GM19023 (cell line): ENCODE measurements around the gene SYT11.

Source experiments
- ATAC-seq: cut with Tn5 transposase; IDR thresholded peaks from one replicate; pipeline ENCODE4 v1.9.1; 2021; ENCODE audit warnings: mild to moderate bottlenecking, moderate library complexity; ENCODE audit not compliant: unreplicated experiment

SYT11 gene

GRCh38 chr1:155933591-155934096 lies 74.3 kb downstream of the SYT11 start:
- ATAC-seq, result no peak

DNA sequence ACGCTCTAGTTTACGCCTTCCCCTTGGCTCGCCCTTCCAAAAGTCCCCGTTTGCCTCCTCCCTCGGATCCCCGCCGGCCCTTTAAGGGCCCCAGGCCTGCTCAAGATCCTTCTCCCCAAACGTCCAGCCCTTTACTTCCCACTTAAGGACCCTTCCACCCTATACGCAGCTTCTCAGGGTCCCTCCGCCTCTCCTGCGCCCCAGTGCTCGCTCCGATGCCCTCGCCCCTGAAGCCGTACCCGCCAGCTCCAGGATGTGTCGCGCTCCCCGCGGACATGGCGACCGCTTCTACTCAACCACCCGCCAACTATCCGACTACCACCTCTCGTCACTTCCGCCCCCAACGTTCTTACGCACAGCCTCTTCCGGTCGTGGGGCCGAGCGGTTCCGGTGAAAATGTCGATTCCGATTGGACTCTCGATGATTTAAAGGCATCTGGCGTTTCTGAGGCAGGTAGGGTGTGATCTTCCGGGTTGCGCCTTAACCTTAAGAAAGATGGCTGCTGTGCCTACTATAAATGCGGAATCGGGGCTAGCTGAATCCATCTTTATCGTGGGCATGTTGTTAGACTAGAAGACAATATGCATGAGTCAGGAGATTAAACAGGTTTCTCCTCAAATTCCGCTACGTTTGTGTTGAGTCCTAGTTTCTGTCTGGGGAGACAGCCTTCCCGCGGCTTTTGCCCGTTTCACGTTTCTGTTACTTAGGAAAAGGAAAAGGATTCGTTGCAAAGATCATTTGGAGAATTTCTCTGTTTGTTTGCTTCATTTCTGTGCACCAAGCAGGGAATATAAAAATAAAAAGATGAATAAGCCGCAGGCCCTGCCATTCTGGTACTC lies 74.9 kb downstream of the SYT11 start, which contains the start of gene KHDC4:
TSS of gene KHDC4 (minus strand) at position 317 of the 839 bp plus-strand sequence. CDS start at position 277, 40 bp downstream.
- peak; percentile 94 for ATAC-seq
